WI38 (cell line): ENCODE measurements around the gene TNFAIP8L1.
"Not testable (repeated sequence)": the region's sequence is repeated elsewhere in the genome, so short reads cannot be mapped to it uniquely, and the experiment has no call there.

Experiments
- H3K4me3 ChIP-seq: 2 replicates; pipeline ENCODE4 v1.5.1; 2011; ENCODE audit warnings: low read depth, mild to moderate bottlenecking, control low read depth, low read length
- TF ChIP-seq, protein P1 (sequence below): IDR thresholded peaks from 2 replicates; pipeline ENCODE4 v1.5.1; 2012; ENCODE audit warnings: low read depth, mild to moderate bottlenecking, control low read depth, low read length

Gene TNFAIP8L1

DNA sequence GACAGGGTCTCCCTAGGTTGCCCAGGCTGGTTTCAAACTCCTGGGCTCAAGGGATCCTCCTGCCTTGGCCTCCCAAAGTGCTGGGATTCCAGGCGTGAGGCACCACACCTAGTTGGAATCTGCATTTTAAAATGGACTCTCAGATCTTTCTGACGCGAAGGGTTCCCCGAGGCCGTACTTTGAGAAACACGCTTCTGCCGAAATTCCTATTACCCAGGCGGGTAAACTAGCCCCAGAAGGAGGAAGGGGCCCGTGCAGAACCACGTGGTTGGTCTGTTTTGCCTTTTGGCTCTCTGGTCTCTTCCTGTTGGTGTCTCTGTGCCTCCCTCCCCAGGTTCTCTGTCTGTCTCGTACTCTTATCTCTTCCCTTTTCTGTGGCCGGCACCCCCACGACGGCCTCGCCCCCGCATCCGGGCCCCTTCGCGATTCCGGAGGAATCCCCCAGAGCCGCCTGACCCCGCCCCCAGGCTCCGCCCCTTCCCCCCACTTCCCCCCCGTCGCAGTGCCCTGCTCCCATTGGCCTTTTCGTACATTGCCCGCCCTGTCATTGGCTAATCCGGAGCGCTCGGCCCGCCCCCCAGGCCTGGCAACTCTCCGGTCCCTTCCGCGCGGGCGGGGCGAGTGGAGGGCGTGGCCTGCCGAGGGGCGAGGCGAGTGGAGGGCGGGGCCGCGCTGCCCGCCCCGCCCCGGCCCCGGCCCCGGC lies at the start of gene TNFAIP8L1:
TSS of gene TNFAIP8L1 (plus strand) at position 689 of the 703 bp plus-strand sequence. CDS start 12,354 bp downstream, outside the sequence.
- TF ChIP-seq, protein P1, sequence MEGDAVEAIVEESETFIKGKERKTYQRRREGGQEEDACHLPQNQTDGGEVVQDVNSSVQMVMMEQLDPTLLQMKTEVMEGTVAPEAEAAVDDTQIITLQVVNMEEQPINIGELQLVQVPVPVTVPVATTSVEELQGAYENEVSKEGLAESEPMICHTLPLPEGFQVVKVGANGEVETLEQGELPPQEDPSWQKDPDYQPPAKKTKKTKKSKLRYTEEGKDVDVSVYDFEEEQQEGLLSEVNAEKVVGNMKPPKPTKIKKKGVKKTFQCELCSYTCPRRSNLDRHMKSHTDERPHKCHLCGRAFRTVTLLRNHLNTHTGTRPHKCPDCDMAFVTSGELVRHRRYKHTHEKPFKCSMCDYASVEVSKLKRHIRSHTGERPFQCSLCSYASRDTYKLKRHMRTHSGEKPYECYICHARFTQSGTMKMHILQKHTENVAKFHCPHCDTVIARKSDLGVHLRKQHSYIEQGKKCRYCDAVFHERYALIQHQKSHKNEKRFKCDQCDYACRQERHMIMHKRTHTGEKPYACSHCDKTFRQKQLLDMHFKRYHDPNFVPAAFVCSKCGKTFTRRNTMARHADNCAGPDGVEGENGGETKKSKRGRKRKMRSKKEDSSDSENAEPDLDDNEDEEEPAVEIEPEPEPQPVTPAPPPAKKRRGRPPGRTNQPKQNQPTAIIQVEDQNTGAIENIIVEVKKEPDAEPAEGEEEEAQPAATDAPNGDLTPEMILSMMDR, result no peak
- H3K4me3 ChIP-seq, result peak within 1 kb of the TSS; percentile 89

DNA sequence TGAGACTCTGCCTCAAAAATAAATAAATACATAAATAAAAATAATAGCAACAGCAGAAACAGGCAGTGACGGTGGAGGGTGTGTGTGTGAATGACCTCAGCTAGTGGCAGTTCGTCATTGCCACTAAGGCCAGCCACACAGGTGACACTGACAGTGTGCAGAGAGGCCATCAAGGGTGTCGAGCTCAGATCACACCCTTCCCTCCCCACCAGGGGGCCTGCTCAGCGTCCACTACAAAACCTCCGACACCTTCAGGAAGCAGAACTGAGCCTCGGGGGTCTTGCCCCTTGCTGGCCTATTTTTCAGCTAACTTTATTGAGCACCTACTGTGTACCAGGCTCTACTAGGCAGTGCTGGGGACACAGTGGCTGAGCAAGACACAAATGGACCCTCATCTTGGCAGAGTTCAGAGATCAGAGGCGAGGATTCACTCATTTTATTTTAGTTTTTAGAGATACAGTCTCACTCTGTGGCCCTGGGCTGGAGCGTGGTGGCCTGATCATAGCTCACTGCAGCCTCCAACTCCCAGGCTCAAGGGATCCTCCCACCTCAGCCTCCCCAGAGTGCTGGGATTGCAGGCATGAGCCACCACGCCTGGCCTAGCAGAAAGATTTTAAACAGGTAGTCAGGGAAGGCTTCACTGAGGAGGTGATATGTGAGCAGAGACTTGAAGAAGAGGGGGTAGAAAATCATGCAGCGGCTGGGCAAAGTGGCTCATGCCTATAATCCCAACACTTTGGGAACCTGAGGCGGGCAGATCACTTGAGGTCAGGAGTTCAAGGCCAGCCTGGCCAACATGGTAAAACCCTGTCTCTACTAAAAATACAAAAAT lies 49.5 kb upstream of the TNFAIP8L1 start:
- TF ChIP-seq, protein P1, result peak; percentile 31
- no peak overlapping the region for H3K4me3 ChIP-seq

DNA sequence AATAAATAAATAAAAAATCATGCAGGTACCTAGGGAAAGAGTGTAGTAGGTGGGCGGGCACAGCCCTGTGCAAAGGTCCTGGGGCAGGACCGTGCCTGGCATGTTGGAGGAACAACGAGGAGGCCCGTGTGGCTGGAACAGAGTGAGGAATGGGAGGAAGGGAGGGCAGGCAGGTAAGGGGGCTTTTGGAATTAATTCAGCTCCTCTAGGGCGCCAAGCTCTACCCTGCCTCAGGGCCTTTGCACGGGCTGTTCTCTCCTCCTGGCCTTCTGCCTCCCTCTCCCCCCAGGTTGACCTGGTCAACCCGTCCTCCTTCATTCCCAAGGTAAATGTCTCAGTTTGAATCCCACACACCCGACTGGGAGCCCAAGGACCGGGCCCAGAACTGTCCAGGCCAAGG lies 48.8 kb upstream of the TNFAIP8L1 start:
- no peak overlapping the region for H3K4me3 ChIP-seq
- TF ChIP-seq, protein P1, result no peak

DNA sequence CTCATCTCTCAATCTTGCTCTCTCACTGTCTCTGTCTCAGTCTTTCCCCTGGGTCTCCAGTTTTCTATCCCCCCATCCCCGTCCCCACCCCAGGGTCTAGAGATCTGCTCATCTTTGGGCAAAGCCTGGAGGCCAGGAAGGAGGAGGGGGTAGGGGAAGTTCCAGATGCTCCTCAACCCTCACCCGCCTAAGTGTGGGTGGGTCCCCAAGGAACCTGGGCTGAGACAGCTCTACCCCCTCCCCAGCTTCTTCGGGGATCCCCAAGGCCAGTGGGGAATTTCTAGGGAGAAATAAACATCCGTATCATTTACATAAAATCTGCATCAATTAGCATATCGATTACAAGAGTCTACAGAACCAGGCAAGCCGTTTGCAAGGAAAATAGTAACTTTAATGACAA lies 48.0 kb upstream of the TNFAIP8L1 start:
- TF ChIP-seq, protein P1, result no peak
- no peak overlapping the region for H3K4me3 ChIP-seq

DNA sequence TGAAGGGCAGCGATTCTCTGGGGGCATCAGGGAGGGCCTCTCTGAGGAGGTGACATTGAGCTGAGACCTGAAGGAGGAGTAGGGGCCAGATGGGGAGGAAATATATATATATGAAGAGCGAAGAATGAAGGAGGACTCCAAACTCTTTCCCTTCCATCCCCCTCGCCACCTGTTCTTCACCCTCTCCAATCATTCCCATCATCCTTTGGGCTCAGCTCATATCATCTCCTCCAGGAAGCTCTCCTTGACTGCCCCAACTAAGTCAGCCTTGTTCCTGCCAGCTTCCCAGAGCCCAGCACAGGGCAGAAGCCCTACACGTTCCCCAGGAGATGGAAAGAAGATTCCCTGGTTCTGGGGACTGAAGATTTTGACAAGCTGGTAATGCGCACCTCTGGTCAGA lies 46.9 kb upstream of the TNFAIP8L1 start:
- TF ChIP-seq, protein P1, result no peak
- H3K4me3 ChIP-seq, result no peak overlapping the region

DNA sequence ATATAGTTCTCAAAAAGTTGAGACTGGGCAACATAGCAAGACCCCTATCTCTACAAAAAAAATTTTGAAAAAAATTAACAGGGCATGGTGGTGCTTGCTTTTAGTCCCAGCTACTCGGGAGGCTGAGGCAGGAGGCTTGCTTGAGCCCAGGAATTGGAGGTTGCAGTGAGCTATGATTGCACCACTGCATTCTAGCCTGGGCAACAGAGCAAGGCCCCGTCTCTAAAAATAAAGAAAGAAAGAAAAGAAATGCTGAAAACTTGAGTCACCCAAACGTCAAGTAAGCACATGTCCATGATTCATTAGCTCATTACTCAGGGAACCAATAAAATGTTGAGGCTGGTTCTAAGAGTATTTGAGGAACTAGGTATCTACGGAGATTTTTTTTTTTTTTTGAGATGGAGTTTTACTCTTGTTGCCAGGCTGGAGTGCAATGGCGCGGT lies 45.9 kb upstream of the TNFAIP8L1 start:
- TF ChIP-seq, protein P1, result no peak
- H3K4me3 ChIP-seq, result no peak overlapping the region

DNA sequence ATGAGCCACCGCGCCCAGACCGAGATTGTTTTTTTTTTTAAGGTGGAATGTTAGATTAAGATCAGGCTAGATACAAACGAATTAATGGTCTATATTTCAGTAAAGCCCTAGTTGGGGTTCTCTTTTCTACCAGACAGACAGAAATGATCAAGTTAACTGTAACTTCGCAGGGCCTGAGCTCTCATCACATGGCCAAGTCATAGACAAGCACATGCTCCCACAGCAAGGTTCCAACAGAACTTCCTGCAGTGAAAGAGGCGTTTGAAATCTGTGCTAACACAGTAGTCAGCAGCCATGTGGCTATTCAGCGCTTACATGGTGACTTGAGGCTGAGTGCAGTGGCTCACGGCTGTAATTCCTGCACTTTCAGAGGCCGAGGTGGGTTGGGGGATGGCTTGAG lies 45.1 kb upstream of the TNFAIP8L1 start:
- TF ChIP-seq, protein P1, result no peak
- H3K4me3 ChIP-seq, result no peak overlapping the region

DNA sequence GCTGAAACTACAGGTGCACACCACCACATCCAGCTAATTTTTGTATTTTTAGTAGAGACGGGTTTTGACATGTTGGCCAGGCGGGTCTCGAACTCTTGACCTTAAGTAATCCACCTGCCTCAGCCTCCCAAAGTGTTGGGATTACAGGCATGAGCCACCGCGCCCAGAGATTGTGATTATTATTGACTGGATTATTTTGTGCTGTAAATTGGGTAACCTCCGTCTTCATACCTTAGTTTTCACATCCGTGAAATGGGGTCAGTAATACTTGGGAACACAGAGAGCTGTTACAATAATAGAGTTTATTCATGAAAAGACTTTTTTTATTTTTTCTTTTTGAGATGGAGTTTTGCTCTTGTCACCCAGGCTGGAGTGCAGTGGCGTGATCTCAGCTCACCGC lies 44.2 kb upstream of the TNFAIP8L1 start:
- H3K4me3 ChIP-seq, result not testable (repeated sequence)
